GM12875 (cell line): ENCODE measurements around the gene SMR3A.

ENCODE experiments used
- H3K4me3 ChIP-seq: one replicate; pipeline ENCODE4 v1.5.1; 2011; ENCODE audit warnings: low read depth, low read length, control low read depth
- TF ChIP-seq, protein P1 (sequence below): IDR thresholded peaks from 2 replicates; pipeline ENCODE4 v1.5.1; 2011; ENCODE audit warnings: low read depth, mild to moderate bottlenecking, control low read depth, inconsistent platforms, low read length, moderate library complexity, borderline replicate concordance; ENCODE audit not compliant: insufficient read depth

The SMR3A gene

DNA sequence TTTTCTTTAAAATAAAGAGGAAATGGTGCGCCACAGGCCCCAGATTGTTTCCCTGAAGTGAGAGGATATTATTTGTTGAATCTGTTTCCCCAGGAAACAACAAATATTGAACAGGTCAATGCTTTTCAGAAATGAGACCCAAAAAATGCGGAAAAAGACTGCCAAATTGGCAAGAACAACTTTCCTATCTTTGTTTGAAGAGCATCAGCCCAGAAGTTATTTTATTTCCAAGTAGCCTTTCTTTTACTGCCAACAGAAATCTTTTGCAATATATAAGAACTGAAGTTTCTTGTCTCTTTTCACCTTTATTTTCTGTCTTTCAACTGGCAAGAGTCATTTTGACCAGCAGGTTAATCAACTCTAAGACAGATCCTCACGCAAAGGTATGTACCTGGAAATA lies at the start of gene SMR3A:
TSS of gene SMR3A (plus strand) at position 301 of the 400 bp plus-strand sequence. CDS start 1,356 bp downstream, outside the sequence.
- TF ChIP-seq, protein P1, sequence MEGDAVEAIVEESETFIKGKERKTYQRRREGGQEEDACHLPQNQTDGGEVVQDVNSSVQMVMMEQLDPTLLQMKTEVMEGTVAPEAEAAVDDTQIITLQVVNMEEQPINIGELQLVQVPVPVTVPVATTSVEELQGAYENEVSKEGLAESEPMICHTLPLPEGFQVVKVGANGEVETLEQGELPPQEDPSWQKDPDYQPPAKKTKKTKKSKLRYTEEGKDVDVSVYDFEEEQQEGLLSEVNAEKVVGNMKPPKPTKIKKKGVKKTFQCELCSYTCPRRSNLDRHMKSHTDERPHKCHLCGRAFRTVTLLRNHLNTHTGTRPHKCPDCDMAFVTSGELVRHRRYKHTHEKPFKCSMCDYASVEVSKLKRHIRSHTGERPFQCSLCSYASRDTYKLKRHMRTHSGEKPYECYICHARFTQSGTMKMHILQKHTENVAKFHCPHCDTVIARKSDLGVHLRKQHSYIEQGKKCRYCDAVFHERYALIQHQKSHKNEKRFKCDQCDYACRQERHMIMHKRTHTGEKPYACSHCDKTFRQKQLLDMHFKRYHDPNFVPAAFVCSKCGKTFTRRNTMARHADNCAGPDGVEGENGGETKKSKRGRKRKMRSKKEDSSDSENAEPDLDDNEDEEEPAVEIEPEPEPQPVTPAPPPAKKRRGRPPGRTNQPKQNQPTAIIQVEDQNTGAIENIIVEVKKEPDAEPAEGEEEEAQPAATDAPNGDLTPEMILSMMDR, result no peak
- H3K4me3 ChIP-seq, result no peak within 1 kb of the TSS

GRCh38 chr4:70313736-70314135 lies 46.8 kb upstream of the SMR3A start:
- no peak overlapping the region for H3K4me3 ChIP-seq
- TF ChIP-seq, protein P1, result no peak

DNA sequence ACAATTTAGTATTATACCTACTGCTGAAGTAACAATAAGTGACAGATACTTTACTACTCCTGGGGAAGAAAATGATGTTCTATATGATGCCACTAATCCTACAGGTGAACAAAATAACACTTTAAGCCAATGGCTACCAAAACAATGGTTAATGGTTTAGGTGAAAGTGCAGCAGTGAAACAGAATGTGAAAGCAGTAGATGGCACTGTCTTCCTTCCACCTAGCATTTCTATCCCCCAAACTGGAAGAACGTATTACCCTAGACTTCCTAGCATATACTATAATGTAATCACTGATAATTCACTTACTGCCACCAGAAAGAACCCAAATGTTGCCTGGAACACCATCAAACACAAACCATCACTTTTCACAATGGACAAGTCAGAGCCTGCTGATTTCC lies 44.6 kb upstream of the SMR3A start:
- no peak overlapping the region for H3K4me3 ChIP-seq

GRCh38 chr4:70326052-70326451 lies 34.5 kb upstream of the SMR3A start:
- no peak overlapping the region for H3K4me3 ChIP-seq
- TF ChIP-seq, protein P1, result no peak

More for the DNA sequence above, 44.6 kb upstream of the SMR3A start:
- TF ChIP-seq, protein P1, result peak; percentile 4; the same call in 1 of the 2 replicates

- TF ChIP-seq, protein P1, result no peak
Observed at GRCh38 chr4:70334681-70335080, 25.9 kb upstream of the SMR3A start, which contains the start of gene CABS1. TSS of gene CABS1 (plus strand) at chr4:70334981. CDS start at chr4:70335040, 59 bp downstream.

DNA sequence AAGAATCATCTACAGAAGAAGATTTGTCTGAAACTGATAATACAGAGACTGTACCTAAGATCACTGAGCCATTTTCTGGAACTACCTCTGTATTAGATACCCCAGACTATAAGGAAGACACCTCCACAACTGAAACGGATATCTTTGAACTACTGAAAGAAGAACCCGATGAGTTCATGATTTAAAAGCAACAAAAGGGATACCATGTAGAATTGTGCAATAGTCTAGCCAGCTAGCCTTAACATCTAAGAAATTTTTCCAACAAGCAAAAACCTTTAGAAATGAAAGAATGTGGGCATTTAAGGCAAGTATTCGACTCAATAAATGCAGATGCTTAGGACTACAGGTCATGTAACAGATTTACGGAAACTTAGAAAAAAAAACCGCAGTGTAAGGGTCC lies 24.5 kb upstream of the SMR3A start:
- H3K4me3 ChIP-seq, result no peak overlapping the region
- TF ChIP-seq, protein P1, result no peak

More at GRCh38 chr4:70334681-70335080, 25.9 kb upstream of the SMR3A start, which contains the start of gene CABS1:
- H3K4me3 ChIP-seq, result no peak within 1 kb of the TSS

- TF ChIP-seq, protein P1, result no peak
Observed at GRCh38 chr4:70337886-70338420, 22.6 kb upstream of the SMR3A start.

More at GRCh38 chr4:70337886-70338420, 22.6 kb upstream of the SMR3A start:
- no peak overlapping the region for H3K4me3 ChIP-seq
